GM21619 (cell line): ENCODE data around the gene EMC1.
"Not testable (repeated sequence)": the region's sequence is repeated elsewhere in the genome, so short reads cannot be mapped to it uniquely, and the experiment has no call there.

Source experiments
- ATAC-seq: cut with Tn5 transposase; IDR thresholded peaks from one replicate; pipeline ENCODE4 v1.9.1; 2021; ENCODE audit not compliant: unreplicated experiment

EMC1 gene

DNA sequence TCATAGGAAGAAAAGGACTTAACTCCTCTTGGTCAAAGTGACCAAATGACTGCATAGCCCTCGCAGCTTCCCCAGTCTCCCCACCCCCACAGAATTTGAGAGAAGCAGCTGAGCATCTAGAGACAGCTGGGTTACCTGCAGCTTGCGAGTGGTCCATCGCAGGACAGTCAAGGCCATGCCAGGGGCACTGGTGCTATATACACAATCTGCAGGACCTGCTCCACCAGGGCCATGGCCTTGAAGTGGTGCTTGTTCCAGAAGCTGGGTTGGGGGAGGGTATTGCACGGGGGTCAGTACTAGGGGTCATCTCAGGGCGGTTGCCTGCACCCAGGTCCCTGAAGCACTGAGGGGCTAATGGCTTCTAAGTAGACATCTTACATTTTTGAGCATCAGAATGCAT is 10.7 kb upstream of the EMC1 start:
- ATAC-seq, result no peak

DNA sequence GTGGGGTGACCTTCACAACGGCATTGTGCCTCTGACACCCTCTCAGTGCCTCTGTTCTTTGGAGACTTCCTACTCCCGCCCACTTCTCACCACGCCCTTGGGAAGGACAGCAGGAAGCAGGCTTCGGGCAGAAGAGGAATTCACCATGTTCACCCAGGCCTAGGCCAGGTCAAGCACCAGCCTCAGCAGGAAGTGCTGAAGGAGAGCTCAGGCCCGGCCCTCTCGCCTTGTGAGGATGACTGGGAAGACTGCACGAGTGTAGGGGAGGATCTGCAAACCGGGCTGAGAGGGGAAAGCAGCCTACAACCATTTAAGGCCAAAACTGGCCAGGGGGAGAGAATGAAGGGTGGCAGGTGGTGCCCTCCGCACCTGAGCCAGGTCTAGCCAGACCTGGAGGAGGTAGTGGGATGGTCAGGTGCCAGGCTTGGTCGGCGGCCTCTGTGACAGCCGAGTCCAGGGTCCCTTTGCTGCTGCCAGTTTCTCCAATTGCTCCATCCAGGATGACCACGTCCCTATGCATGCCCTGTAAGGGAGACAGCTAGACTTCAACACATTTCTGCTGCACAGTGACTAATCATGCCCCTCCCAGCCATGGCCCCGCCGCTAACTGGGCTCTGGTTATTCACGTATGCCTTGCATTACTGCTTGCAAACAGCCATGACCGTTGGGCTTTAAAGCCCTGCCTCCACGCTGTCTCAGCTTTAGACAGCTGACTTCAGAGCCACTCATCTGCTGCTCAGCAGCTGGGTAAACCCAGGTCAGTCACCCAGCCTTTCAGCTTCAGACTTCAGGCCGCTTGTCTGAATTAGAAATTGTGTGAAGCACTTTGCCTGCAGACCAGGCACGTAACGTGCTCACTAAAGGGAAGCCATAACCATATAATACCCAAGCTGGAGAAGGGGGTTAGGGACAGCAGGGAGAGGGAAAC is 9.2 kb upstream of the EMC1 start:
- no peak for ATAC-seq

DNA sequence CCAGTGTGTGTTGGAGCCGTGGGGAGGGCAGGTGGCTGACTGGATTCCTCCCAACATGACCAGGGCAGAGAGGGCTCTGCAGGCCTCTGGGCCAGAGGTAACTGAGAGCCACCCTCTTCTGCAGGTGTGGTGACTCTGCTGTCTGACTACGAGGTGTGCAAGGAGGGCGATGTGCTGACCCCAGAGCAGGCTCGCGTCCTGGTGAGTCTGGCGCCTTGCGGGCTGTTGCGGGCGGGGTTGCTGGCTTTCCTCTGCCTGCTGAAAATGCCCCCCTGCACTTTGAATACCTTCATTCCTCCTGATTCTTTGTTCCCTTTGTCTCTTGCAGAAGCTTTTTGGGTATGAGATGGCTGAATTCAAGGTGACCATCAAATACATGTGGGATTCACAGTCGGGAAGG is 7.0 kb upstream of the EMC1 start:
- ATAC-seq, result no peak

DNA sequence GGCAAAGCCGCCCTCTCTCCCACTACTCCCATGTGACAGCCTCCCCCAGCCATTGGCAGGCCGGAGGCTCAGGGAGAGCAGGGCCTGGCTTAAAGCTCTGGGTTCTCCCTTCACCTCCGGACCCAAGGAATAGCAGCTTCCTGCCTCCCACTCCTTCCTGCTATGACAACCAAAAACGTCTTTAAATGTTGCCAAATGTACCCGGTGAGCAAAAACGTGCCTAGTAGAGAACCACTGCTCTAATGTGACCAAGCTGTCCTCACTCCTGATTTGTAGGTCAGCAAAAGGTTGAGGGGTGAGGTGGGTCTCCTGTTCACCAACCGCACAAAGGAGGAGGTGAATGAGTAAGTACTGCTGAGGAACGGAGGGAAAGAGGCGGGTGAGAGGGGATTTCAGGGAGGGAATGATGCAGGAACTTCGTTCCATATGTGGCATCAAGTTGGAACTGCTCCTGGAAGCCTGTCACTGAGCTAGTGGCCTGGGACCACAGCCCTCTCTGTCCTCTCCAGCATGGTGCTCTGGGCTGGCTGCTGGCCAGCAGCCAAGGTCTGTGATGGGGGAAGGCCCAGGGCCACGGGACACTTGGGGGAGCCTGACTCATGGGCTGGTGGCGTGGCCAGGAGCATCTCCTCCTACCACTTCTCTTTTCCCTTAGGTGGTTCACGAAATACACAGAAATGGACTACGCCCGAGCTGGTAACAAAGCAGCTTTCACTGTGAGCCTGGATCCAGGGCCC is 6.0 kb upstream of the EMC1 start:
- ATAC-seq, result no peak

DNA sequence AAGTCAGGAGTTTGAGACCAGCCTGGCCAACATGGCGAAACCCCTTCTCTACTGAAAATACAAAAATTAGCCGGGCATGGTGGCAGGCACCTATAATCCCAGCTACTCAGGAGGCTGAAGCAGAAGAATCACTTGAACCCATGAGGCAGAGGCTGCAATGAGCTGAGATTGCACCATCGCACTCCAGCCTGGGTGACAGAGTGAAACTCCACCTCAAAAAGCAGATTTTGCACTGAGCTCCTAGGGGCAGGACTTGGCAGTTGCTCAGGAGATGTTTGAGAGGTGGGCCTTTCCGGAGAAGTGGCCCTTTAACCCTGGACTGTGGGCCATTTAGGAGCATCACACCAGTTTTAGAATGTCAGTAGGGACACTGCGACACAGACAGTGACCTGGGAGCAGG is 5.0 kb upstream of the EMC1 start:
- ATAC-seq, result not testable (repeated sequence)

DNA sequence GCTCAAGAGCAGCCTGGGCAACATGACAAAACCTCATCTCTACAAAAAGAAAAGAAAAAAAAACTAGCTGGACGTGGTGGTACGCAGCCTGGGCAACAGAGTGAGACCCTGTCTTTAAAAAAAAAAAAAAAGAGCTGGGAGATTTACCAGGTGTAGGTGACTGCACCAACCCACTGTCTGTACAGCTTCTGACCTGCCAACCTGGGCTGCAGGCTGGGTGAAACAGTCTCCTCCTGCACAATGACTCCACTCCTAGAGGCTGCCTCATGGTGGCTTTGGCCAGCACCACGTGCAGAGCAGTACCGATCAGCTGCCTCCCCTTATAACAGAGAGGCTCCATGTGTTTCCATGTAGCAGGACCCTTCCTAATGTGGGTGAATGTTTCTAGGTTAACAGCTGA is 4.0 kb upstream of the EMC1 start:
- ATAC-seq, result no peak

DNA sequence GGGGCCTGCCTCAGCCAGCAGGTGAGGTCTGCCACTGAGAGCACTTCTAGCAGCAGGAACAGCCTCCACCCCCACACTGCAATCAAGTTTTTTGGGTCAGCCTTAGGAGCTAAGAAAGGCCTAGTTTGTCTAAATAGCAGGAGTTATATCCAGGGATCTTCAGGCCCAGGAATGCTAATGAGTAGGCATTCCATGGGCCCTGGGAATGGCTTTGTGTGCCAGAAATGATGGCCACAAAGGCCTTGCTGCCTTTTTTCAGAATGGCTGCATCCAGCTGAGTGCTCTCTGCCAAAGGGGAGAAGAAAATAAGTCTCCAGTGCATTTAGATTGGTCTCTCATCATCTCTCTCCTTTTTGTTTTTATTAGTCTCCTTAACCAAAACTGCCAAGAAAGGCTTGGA is 3.1 kb upstream of the EMC1 start:
- ATAC-seq, result no peak

DNA sequence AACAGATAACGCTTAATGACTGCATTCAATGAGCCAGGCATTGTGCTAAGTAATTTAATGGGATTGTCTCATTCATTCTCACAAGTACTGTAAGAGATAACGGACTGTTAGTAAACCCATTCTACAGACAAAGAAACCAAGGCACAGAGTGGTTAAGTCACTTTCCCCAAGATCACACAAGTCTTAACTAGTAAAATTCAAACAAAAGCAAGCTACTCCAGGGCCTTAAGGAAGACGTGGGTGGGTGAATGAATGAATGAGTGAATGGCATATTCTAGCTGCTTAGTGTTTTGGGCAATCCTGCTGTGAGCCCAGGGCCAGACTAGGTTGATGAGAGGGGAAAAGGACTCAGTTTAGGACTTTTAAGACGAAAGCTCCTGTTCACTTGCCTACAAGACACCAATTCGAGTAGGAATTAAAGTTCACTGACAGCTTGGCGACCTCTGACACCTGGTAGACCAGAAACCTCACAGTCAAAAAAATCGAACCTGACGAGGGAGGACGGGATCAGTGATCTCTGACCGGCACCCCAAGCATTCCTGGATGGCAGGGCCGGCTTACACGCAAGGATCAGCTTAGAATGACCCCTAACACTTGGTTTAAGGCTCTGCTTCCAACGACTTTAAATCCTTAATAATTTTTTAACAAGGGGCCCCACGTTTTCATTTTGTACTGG is 557 bp downstream of the EMC1 start:
- ATAC-seq, result no peak

DNA sequence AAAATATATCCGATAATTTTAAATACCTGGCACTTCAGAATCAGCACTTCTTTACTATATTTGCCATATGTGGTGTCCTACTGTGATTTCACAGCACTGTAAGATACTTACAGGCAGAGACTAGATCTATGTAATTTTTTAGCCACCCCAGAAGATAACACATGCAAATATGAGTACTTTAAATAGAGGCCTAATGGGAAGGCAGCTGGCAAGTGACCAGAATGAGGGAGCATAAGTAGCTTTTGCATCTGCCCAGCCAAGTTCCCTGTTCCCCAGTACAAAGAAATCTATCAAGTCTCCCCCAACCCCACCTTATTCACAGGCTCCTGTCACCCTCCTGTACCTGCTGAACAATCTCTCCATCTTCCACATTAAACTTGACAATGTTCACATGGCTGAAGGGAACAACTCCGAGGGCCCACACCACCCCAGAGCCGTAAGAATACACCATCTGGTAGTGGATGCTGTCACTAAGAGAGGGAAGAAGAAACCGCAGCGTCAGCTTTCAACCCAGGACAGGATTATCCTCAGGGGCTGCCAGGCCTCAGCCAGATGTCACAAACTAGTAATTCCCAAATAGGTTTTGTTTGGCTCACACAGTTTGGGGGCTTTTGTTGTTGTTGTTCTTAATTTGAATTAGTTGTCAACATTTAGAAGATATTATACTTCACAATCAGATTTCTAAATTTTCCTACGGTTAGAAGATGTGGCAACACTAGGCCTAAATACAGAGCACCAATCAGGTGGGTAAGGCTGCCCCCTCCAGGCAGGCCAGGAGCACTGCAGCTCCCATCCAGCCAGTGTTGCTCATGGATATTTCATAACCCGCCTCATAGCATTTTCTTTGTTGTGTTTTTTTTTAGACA is 10.4 kb downstream of the EMC1 start:
- ATAC-seq, result no peak

DNA sequence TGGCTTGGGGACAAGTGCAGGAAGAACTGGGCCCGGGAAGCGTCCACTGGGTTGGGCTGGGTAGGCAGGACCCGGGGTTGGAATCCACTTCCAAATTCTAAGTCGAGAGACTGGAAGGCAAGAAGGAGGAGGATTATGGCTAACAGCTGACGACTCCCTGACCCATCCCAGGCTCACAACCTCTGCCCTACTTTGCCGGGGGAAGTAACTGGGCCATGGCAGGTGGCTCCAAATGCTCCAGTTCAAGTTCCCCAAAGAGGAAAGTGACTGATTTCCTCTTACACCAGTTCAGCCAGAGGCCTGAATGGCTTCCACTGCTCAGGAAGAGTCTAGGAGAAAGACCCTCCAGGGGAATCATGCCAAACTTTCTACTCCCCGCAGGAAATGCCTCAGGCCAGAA is 11.4 kb downstream of the EMC1 start:
- no peak for ATAC-seq

DNA sequence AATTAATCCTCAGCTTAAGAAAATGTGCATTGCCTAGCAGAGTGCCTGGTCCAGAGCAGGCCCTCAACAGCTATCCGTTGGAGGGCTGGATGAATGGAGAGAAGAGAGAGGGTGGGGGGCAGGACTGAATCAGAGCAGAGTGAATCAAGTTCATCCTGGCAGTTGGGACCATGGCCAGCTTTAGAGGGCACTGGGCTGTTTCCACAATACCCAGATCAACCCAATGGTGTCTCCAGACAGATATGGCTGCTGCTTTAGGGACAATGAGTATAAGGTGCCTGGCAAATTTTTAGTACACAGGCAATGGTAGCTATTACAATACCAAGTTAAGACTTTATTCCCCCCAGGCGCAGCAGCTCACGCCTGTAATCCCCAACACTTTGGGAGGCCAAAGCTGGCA is 17.1 kb downstream of the EMC1 start:
- ATAC-seq, result no peak

DNA sequence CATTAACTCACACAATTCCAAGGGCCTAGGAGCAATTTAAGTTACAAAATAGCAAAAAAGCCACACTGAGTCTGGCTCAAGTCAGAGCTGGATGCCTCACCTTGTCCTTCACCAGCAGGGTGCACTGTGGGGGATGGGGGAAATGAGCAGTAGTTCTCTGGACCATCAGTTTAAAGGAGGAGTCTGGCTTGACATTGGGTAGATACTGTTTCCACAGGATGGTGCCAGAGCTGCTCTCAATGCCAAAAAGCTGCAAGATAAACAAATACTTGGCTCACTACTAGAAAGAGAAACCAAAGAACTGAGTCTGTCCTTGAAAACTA is 18.8 kb downstream of the EMC1 start:
- no peak for ATAC-seq

DNA sequence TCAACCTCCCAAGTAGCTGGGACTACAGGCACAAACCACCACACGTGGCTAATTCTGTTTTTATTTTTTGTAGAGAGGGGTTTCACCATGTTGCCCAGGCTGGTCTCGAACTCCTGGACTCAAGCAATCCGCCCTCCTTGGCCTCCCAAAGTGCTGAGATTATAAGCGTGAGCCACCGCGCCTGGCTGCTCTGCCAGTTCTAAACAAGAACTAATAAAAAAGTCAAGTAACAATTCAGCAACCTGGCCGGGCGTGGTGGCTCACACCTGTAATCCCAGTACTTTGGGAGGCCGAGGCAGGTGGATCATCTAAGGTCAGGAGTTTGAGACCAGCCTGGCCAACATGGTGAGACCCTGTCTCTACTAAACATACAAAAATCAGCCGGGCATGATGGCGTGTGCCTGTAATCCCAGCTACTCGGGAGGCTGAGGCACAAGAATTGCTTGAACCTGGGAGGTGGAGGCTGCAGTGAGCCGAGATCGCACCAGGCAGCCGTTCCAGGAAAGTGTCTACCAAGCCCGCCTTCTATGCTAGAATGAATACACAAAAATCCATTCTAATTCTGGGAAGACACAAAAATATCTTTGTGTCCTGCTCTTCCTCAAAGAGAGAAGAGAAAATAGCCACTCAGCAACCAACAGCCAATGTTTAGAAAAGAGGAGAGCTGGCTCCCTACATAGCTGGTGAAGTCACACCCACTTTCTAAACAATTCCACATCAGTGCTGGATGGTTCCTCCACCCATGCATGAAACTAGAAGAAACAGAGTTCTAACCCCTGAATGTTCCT is 19.4 kb downstream of the EMC1 start:
- not testable (repeated sequence) for ATAC-seq

DNA sequence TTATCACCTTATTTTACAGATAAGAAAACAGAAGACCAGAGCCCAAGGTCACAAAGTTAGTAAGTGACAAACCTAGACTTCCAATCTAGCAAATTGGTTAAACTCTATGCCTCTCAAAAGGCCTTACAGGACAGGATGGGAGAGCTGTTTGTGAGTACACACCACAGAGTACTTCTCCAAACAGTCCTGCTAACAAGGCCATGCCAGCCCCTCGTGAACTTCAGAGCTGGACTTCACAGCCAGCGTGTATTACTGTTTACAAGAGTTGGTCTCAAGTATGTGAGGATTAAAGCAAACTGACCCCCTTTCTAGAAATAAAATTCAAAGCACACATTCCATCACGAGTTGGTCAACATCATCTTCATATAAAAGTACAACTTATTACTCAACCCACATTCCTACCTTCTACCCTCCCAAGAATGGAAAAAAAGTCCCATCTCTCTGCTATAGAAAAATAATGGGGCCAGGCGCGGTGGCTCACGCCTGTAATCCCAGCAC is 21.4 kb downstream of the EMC1 start:
- ATAC-seq, result no peak

DNA sequence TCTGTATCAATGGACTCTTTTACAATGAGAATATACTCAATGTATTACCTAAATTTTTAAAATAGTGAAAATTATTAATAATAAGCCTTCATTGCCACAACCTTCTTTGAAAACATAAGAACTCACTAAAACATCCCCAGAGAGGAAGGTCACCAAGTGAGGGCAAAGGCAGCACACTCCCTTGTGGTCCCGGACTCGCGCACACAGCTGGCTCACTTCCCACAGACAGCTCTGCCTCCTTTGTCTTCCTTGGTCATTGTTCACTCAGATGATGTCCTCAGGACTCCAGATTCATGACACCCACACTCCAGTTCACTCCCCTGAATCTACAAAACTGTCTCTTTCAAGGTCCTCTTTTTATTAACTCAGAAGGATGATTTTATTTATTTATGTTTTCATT is 22.1 kb downstream of the EMC1 start:
- no peak for ATAC-seq

DNA sequence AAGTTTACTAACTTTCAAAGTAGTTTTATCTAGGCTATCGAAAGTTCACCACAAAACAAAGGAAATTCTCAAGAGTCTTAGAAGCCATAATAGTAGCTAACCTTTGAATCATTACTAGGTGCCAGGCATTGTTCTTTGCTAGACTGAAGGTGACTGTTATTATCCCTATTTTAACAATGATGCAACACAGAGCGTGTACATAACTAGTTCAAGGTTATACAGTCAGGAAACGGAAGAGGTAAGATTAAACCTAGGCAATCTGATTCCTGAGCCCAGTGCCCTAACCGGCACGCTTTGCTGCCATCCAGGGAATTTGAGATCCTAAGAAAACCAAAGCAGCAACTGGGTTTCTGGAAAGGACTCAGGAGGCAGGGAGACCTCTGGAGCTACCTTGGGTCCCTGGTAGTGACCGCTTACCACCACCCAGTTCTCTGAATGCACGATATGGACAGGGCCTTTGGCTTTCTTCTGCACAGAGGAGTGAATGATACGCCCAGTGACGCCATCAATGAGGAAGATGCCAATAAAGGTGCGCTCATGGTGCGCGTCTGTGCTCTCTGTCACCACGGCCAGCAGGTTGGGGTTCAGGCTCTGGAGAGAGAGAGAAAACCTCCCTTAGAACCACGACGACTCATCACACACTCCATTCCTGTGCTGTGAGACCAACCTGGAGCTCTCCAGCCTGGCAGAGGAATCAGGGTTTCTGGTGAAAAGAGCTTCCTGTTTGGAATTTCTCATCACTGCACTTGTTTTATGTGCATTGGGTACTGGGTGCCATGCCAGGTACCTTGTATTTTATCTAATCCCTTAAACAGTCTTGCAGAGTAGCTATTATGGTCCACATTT is 28.1 kb downstream of the EMC1 start:
- ATAC-seq, result no peak

DNA sequence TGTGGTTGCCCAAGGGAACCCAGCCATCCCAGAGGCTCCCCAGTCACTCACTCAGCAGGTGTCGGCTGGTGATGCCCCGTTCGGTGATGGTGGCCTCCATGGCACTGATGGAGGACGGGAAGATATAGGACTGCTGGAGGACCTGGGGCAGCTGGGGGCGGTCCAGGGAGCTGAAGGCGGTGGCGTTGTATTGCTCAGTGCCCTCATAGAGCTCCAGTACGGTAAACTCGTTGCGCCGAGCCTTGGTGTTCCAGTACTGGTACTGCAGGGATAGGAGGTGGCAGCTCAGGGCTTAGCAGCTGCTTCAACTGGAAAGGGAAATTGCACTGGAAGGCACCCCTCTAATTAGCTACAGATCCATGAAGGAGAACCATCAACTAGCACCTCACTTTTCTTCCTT is 28.8 kb downstream of the EMC1 start:
- no peak for ATAC-seq

DNA sequence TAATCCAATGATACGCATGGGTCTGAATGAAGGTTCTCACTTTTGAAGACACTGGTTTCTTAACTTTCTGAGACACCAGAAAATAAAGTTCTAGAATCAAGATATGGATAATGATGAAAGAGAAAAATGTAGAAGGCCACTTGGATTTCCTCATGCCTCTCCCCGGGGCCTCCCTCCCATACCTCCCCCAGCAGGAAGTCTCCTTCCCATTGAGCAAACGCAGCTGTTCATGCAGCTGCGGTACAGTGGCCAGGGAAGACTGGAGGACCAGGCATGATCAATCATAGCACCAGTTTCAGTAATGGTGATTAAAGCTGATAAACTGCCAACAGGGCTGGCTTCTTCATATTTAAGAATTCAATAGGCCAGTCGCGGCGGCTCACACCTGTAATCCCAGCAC is 30.3 kb downstream of the EMC1 start:
- ATAC-seq, result no peak
